Measurements from ENCODE around the gene CFAP20. TPM values are rescaled to one million over a fixed set of nuclear protein-coding genes. Genes with fewer than 3 reads are reported as not detected.

CFAP20 gene
- total RNA-seq, 1 donor from 2014 or later, result 44.3 TPM

DNA sequence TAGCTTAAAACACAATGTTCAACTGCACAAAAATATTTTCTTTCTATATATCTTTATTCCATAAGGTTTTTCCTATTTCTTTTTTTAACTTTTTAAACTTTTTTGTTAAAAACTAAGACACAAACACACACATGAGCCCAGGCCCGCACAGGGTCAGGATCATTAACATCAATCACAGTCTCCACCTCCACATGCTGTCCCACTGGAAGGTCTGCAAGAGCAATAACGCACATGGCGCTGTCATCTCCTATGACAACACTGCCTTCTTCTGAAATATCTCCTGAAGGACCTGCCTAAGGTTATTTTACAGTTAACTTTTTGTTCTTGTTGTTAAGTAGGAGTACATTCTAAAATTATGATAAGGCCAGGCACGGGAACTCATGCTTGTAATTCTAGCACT is 4.1 kb downstream of the CFAP20 start:
- no peak for DNase-seq (ENCODE audit: low read depth in 2 of 2)

DNA sequence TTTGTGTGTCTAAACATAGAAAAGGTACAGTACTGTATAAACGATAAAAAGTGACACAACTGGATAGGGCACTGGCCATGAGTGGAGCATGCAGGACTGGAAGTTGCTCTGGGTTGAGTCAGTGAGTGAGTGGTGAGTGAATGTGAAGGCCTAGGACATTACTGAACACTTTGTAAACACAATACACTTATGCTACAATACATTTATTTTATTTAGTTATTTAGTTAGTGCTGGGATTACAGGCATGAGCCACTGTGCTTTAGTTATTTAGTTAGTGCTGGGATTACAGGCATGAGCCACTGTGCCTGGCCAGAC is 4.6 kb downstream of the CFAP20 start:
- peak in 1 of 2 donors; percentile 31 for DNase-seq (ENCODE audit: low read depth in 2 of 2)

DNA sequence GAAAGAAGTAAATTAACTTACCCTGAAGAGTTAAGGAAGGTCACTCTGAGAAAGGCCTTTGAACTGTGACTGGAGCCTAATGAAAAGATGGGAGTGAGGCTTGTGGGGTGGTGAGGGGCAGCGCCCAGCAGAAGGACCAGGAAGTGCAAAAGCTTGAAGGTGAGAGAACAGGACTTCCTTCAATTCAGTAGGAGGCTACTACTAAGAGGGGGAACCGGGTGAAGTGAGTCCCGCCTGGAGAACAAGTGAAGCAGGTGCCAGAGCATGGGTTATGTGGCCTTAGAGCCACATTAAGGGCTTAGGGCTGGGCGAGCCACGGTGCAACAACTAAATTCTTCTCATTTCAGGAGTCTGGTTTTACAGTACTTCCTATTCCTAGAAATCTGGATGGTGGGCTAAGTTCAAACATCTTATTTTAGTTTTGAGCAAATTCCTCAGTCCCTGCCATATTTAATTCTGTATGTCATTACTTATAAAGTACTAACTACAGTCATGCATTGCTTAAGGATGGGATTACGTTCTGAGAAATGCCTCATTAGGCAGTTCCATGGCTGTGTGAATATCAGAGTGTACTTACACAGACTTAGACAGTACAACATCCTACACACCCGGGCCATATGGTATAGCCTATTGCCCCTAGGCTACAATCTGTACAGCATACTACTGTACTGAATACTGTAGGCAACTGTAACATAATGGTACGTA is 5.1 kb downstream of the CFAP20 start:
- peak in 1 of 2 donors; percentile 41 for DNase-seq (ENCODE audit: low read depth in 2 of 2)

- DNase-seq (ENCODE audit: low read depth in 2 of 2), result peak in 1 of 2 donors; percentile 16
These were observed 8.0 kb downstream of the CFAP20 start for GRCh38 chr16:58121132-58121531.

DNA sequence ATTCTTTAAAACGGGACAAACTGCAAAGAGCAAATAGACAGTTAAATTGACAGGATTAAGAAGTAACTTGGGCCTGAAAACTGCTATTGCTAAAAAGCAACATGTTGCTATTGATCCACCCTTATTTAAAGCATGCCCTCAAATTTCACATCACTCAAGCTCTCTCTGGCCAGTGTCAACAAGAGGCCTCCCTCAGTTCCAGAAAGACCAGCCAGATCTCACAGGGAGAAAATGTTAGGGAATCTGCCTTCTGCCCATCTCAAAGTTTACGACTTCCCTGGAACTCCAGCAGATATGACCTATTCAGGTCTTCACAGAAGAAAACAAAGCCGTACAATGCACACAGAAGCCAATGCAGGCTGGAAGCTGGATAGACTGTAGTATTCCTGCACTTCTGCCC is 8.9 kb downstream of the CFAP20 start:
- DNase-seq (ENCODE audit: low read depth in 2 of 2), result no peak

- no peak for DNase-seq (ENCODE audit: low read depth in 2 of 2)
These were observed 9.7 kb downstream of the CFAP20 start for GRCh38 chr16:58119509-58119845.

DNA sequence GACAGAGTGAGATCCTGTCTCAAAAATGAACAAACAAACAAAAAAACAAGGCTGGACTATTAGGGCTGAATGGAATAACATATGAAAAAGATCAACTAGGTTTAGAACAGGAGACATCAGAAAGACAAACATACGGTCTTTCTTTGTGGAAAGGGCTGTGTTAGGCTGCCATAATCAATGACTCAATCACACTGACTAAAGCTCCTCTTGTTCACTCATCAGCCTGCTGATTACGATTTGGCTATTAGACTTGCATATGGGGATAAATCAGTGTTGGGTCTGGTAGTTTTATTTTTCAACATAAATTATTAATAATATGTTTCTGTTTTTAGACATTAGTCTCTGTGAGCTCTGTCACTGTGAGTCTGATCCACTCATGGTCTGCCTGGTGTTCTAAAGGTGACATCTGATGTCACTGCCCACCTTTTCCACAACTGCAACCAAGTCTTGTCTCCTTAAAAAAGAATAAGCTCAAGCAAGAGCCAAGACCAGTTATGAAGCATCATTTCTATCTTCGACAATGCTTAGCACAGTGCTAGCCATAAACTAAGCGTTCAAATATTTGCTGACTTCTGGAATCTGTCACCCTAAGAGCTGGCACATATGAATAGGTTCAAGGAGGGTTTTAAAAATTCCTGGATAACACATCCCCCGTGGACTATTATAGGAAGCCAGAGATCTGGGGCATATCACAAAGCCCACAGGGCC is 10.2 kb downstream of the CFAP20 start:
- no peak for DNase-seq (ENCODE audit: low read depth in 2 of 2)

- DNase-seq (ENCODE audit: low read depth in 2 of 2), result no peak
These were observed 12.7 kb downstream of the CFAP20 start for GRCh38 chr16:58116529-58116928.

DNA sequence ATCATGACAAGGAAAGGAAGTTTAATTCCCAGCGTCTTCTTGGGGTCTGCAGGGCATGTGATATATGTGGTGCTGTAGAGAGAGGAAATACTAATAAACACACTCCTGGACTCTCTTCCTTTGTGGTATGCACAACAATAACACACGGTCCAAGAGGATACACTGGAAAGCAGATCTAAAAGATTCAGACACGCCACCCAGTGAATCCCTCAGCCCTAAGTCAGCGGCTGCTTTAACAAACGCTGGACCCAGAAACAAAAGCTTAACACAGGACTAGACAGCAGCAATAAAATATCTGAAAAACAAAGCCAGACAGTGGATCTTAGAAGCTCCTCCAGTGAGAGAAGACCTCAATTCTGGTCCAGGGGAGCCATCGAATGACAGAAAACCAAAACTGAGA is 13.1 kb downstream of the CFAP20 start:
- DNase-seq (ENCODE audit: low read depth in 2 of 2), result no peak

DNA sequence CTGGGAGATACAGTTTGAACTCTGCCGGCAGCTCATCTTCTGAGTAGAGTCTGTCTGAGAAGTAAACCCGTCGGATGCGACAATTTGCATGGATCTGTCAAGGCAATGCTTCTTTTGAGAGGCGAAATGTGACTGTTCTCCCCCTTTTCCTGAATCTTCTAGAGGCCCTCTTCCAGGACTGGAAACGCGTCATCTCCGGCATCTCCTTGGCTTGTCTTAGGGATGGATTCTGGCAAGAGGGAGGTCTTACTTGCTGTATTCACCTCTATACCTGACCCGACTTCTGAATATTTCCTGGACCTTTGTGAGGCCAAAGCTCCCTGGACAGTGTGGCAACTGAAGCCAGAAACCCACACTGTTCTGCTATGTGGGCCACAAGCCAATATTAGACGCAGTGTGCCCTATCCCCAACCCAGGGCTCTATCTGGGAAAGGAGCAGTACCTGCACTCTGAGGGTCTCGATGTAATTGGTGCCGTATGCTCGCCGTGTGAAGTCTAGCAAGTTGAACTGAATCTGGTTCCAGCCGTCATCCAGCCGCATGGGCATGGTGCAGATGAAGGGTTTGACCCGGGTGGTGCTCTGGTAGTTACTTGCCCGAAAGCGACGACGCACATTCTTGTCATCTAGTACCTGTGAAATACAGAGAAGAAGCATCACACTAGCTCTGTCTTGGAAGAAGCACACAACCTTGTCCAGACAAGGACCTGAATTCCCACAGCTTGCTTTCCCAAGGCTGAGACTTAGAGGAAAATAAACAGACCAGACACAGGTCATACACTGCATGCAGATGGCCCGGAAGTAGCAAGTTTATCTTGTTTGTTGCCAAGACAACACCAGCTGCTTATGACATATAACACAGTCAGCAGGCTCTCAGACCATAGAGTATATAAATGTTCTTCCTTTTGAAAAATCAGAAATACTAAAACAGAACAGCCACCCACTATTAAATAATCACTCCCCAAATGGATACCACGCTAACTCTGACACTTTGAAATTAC is 14.1 kb downstream of the CFAP20 start:
- peak; percentile 47 to 54 for DNase-seq (ENCODE audit: low read depth in 2 of 2)

DNA sequence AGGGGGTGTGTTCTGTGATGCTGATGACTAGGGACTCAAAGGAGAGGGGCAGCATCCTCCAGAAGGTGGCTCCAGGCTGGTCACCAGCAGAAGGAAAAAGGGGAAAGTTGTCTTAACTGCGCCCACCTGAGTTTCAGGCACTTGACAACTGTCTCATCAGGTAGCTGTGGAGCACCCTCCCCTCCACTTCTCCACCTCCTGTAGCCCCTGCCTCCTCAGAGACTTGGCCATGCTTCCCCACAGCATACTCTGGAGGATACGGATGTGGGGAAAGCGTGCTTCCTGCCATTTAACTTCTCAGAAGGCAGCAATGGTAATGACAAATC is 17.9 kb downstream of the CFAP20 start:
- no peak for DNase-seq (ENCODE audit: low read depth in 2 of 2)

DNA sequence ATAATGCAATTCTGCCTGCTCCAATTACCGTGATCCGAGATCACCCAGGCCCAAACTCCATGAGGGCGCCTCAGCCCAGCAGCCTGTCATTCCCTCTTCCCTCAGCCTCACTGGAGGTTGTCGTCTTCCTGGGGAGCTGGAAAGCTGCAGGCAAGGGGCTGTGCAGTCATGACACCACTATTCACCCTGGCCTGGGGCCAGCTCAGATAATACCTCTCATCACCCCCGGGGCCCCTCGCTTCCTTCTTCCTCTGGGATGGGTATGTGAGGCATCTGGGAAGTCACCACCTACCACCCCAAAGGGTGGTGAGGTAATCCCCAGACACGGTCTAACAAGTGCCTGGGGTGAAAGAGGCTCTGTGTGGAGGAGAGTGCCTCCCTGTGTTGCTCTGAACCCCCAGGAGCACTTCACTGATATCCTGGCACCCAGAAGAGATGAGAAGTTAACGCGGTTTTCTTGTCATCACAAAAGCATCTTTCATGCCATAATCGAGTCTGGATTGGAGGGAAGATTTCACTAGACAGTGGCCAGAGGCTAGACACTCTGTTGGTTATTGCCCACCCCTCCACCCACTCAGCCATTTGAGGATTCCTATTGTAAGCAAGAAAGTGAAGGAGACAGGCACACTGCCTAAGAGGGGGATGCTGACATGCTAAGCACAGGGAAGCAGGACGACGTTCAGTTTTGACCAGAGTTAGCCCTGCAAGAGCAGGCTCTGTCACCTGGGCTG is 18.4 kb downstream of the CFAP20 start:
- no peak for DNase-seq (ENCODE audit: low read depth in 2 of 2)

- DNase-seq (ENCODE audit: low read depth in 2 of 2), result no peak
These were observed 19.3 kb downstream of the CFAP20 start for GRCh38 chr16:58109881-58110280.

DNA sequence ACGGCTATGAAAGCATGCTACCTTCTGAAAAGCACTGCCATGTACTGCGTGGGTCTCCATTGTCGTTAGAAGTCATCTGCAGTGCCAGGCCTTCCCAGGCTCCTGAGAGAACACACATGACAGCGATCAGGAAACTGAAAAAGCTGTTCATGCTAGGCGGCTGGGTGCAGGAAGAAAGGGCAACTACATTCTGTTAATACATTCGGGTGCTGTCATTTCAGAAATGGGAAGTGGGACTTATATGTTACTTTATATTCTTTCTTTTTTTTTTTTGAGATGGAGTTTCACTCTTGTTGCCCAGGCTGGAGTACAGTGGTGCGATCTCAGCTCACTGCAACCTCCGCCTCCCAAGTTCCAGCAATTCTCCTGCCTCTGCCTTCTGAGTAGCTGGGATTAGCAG is 19.9 kb downstream of the CFAP20 start:
- no peak for DNase-seq (ENCODE audit: low read depth in 2 of 2)

DNA sequence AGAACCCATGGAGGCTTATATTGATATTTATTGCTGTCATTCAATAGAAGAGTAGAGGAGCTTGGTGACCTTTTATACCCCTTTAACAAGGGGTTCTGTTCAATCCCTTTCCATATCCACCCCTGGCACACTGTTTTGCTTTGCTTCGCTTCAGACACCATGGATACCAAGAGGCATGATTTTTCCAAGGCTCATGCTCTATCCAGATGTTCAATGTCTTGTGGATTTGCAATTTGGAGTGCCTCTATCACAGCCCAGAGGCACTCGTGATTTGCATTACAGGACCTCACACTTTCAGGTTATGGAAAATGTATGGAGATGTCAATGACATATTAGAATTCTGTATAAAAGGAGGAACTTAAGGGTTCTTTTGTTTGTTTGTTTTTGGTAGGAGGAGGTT is 21.5 kb downstream of the CFAP20 start:
- no peak for DNase-seq (ENCODE audit: low read depth in 2 of 2)

DNA sequence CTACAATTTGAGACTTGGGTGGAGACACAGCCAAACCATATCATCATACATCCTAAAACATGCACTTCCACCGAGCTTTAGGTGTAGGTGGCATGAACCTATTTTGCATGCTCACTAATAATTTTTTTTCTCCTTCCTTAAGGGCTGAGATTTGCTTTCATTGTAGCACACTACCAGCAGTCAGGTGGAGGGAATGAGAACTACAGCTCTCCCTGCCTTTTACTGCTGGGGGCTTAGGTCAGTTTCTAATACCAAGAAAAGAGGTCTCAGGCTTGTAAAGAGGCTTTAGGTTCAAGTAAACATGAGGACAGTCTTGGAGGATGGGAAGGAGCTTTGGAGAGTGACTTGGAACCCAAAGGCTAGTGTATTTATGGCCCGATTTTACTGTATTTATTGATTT is 22.0 kb downstream of the CFAP20 start:
- no peak for DNase-seq (ENCODE audit: low read depth in 2 of 2)

- peak in 1 of 2 donors; percentile 28 for DNase-seq (ENCODE audit: low read depth in 2 of 2)
These were observed 23.6 kb downstream of the CFAP20 start for GRCh38 chr16:58105631-58106030.

DNA sequence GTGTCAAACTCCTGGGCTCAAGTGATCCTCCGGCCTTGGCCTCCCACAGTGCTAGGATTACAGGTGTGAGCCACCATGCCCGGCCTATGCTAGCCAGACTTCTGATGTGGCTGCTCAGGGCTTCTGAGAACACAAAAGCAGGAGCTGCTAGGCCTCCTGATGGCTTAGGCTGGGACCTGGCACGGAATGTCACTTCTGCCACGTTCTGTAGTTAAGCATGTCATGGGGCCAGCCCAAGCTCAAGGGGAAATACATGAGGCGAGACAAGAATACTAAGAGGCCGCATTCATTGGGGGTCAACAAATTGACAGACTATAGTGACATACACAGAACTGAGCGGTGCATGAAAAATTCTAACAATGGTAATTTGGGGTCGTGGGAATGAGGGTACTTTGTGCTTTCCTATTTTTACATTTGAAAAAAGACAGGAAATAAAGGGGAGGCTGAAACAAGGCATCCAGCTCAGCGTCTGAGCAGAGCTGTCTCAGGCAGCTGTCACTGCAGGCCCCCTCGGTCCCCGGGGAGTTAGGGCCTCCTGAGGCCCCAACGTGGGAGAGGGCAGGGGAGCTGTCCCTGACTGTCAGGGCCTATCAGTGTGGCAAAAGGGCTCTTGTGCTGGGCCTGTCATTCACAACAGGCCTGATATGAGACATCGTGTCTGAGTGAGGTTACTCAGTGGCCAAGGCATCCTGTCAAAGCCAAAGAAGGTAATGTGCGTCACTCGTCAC is 26.4 kb downstream of the CFAP20 start:
- DNase-seq (ENCODE audit: low read depth in 2 of 2), result no peak

DNA sequence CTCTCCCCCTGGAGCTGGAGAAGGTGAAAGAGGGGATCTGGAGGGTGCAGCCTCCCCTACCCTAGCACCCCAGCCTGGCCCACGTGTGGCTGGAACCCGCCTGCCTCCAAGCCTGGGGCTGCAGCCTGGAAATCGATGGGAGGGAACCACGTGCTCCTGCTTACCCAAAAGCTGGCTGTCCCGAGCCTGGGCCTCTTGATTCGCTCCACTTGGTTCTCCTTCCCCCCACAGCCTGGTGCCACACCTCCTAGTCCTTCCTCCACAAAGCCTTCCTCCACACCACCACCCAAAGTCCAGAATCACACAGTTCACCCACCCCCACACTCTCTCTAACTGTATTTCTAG is 29.3 kb downstream of the CFAP20 start:
- no peak for DNase-seq (ENCODE audit: low read depth in 2 of 2)

GRCh38 chr16:58099097-58099955 is 29.9 kb downstream of the CFAP20 start:
- no peak for DNase-seq (ENCODE audit: low read depth in 2 of 2)
